Neural crest cell (in vitro differentiated cells): ENCODE measurements around the gene SMIM5. TPM values are rescaled to one million over a fixed set of nuclear protein-coding genes. Genes with fewer than 3 reads are reported as not detected.
A peak's percentile ranks its signal among the peaks of the same experiment; 100 is the strongest.

Experiments
- DNase-seq: peaks from one replicate; pipeline ENCODE4 v3.0.0; 2021; ENCODE audit warnings: low read depth, mixed read lengths, low spot score
- H3K27ac Mint-ChIP-seq: one replicate; pipeline ENCODE4 v1.8.0; 2021; ENCODE audit warnings: mild to moderate bottlenecking, mixed read lengths; ENCODE audit not compliant: unreplicated experiment
- H3K27me3 Mint-ChIP-seq: 2 replicates; pipeline ENCODE4 v1.8.0; 2021; ENCODE audit warnings: low read depth, mild to moderate bottlenecking, mixed read lengths
- H3K36me3 Mint-ChIP-seq: 2 replicates; pipeline ENCODE4 v1.8.0; 2021; ENCODE audit warnings: low read depth, mild to moderate bottlenecking, mixed read lengths
- H3K4me1 Mint-ChIP-seq: 2 replicates; pipeline ENCODE4 v1.8.0; 2021; ENCODE audit warnings: mixed read lengths
- H3K4me3 Mint-ChIP-seq: one replicate; pipeline ENCODE4 v1.8.0; 2021; ENCODE audit warnings: mild to moderate bottlenecking, mixed read lengths
- H3K9me3 Mint-ChIP-seq: 2 replicates; pipeline ENCODE4 v1.8.0; 2021; ENCODE audit warnings: mixed read lengths
- total RNA-seq: library from RNA; stranded (reverse); gene quantifications from 2 replicates; pipeline ENCODE4 v1.2.1, GENCODE V29; 2021
- TF ChIP-seq, protein P1 (sequence below): fragments of 200-600 bp; sonication (generic); conservative IDR thresholded peaks from 2 replicates; pipeline ENCODE4 v1.5.0; 2021; ENCODE audit warnings: antibody characterized with exemption, mild to moderate bottlenecking

Gene SMIM5
- total RNA-seq, 1 donor from 2014 or later: not detected

DNA sequence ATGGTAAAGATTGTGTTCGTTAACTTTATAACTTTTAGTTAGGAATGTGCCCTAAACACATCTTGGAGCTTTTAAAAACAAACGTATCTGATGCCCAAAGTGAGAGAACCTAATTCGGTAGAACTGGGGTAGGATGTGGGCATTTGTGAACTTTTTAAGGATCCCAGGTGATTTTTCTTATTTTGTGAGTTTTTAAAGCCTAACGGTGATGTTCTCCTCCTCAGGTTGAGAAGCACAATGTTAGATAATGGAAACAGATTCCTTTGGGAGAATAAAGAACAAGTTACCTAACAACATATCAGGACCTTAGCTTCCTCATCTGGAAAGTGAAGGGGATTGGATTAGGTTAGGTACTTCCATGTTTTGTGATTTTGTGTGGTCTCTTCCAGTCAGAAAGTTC is 34.6 kb downstream of the SMIM5 start:
- Mint-ChIP-seq H3K36me3 (peaks cover 7% of the 10 kb centered on the region), H3K27me3 (no peaks in the 10 kb centered on the region), H3K9me3 (no peaks in the 10 kb centered on the region), H3K4me3 (no peak overlapping the region), H3K4me1 (peaks cover 20% of the 10 kb centered on the region), H3K27ac (no peak overlapping the region)
- DNase-seq: no peak
- TF ChIP-seq, protein P1, sequence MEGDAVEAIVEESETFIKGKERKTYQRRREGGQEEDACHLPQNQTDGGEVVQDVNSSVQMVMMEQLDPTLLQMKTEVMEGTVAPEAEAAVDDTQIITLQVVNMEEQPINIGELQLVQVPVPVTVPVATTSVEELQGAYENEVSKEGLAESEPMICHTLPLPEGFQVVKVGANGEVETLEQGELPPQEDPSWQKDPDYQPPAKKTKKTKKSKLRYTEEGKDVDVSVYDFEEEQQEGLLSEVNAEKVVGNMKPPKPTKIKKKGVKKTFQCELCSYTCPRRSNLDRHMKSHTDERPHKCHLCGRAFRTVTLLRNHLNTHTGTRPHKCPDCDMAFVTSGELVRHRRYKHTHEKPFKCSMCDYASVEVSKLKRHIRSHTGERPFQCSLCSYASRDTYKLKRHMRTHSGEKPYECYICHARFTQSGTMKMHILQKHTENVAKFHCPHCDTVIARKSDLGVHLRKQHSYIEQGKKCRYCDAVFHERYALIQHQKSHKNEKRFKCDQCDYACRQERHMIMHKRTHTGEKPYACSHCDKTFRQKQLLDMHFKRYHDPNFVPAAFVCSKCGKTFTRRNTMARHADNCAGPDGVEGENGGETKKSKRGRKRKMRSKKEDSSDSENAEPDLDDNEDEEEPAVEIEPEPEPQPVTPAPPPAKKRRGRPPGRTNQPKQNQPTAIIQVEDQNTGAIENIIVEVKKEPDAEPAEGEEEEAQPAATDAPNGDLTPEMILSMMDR: no peak

DNA sequence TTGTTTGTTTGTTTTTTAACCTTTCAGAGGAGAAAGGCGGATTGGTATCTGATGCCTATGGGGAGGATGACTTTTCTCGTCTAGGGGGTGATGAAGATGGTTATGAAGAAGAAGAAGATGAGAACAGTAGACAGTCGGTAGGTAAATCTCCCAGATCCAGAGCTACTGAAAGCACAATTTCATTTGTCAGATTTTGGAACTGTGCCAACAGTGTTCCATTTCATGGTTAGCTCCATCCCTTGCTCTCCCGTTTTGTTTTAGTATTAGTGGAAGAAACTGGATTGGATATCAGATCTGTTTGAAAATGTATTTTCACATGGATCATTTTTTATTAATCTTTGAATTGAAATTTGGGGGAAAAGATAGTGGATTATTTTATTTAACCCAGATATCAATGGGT is 35.3 kb downstream of the SMIM5 start:
- no peak overlapping the region for H3K4me3 Mint-ChIP-seq
- no peaks in the 10 kb centered on the region for H3K27me3 Mint-ChIP-seq
- TF ChIP-seq, protein P1: no peak
- no peak overlapping the region for H3K27ac Mint-ChIP-seq
- H3K36me3 Mint-ChIP-seq: peaks cover 9% of the 10 kb centered on the region
- DNase-seq: no peak
- peaks cover 20% of the 10 kb centered on the region for H3K4me1 Mint-ChIP-seq
- no peaks in the 10 kb centered on the region for H3K9me3 Mint-ChIP-seq

DNA sequence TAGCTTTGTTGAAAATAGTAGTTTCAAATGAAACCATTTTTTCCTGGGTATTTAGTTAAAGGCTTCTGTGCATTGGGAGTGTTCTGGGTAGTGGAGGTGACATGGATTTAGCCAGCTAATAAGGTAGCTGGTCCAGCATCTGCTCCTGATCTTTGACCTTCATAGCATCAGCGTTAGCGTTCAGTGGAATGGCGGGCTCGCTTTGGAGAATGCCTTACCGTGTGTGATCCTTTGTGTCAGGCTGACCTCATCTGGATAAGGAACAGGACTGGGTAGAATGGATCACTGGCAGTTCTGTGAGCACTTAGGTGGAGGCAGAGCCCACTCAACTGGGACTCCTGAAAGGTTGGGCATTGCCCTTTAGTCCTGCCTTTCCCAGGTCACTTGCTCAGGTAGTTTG is 37.6 kb downstream of the SMIM5 start:
- DNase-seq: no peak
- H3K9me3 Mint-ChIP-seq: no peaks in the 10 kb centered on the region
- H3K4me1 Mint-ChIP-seq: peaks cover 21% of the 10 kb centered on the region
- no peak overlapping the region for H3K27ac Mint-ChIP-seq
- TF ChIP-seq, protein P1: no peak
- H3K36me3 Mint-ChIP-seq: peaks cover 9% of the 10 kb centered on the region
- no peaks in the 10 kb centered on the region for H3K27me3 Mint-ChIP-seq
- H3K4me3 Mint-ChIP-seq: peak overlapping the region; percentile 77

DNA sequence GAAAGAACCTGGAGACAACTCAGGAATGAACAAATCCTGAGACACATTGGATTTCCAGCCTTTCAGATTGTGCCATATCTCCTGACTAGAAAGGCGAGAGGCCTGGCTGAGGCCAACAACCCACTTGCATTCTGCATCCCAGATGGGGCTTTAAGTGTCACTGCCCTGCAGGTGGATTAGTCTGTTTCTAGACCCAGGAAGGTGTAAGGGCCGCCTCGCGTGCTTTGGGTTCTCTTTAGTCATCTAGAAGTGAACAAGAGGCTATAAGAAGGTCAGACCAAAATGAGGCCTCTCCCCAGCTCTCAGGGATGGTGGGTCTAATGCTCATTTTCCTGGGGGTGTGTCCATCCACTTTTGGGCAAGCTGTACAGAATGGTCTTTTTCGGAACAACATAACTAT is 38.8 kb downstream of the SMIM5 start:
- DNase-seq: no peak
- Mint-ChIP-seq H3K9me3 (no peaks in the 10 kb centered on the region), H3K27me3 (no peaks in the 10 kb centered on the region), H3K36me3 (peaks cover 9% of the 10 kb centered on the region), H3K27ac (no peak overlapping the region), H3K4me3 (no peak overlapping the region), H3K4me1 (peaks cover 16% of the 10 kb centered on the region)
- TF ChIP-seq, protein P1: no peak

DNA sequence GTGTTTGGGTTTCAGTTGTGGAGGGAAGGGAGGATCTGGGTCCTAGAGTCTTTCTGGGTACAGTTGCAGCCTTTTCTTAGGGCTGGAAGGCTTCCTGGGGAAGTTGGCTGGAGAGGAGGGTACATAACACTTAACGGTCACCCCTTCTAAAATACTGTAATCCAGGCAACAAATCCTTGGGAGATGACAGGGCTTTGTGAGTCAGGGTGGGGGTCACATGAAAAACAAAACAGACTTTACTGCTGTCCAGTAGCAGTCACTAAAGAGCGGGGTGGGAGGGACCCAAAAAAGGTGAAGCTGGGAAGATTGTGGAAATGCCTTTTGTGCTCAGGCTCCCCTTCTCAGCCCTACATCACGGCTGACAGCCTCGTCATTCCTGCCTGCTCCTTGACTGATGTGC is 40.3 kb downstream of the SMIM5 start:
- Mint-ChIP-seq H3K36me3 (peaks cover 6% of the 10 kb centered on the region), H3K27me3 (no peaks in the 10 kb centered on the region), H3K27ac (peak overlapping the region; percentile 78), H3K4me3 (peak overlapping the region; percentile 62), H3K9me3 (no peaks in the 10 kb centered on the region), H3K4me1 (peaks cover 12% of the 10 kb centered on the region)
- DNase-seq: no peak
- TF ChIP-seq, protein P1: no peak

DNA sequence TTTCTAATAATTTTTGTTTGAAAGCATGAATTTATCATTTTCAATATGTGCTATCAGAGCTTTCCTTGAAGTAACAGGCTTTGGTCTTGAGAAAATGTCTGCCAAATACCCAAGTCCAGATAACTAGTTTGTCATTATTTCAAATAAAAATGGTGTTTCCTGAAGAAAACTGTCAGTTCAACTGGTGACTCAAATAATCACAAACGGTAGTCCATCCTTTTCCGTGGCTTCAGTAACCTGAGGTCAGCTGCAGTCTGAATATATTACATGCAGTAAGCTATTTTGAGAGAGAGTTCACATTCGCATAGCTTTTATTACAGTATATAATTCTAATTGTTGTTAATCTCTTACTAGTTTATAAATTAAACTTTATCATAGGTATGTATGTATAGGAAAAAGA is 43.2 kb downstream of the SMIM5 start:
- no peaks in the 10 kb centered on the region for H3K27me3 Mint-ChIP-seq
- no peak overlapping the region for H3K27ac Mint-ChIP-seq
- peaks cover 4% of the 10 kb centered on the region for H3K4me1 Mint-ChIP-seq
- no peaks in the 10 kb centered on the region for H3K9me3 Mint-ChIP-seq
- TF ChIP-seq, protein P1: no peak
- no peak overlapping the region for H3K4me3 Mint-ChIP-seq
- peaks cover 2% of the 10 kb centered on the region for H3K36me3 Mint-ChIP-seq
- no peak for DNase-seq
